HepG2 (cell line): ENCODE data around the gene FAAP100. TPM values are rescaled to one million over a fixed set of nuclear protein-coding genes. Genes with fewer than 3 reads are reported as not detected.

Experiments used
- AGO2 ChIP-seq: fragments of 200-400 bp; formaldehyde crosslinking; optimal IDR thresholded peaks from 2 replicates; pipeline ENCODE3; 2017; ENCODE audit warnings: mild to moderate bottlenecking, low read depth, low read length, moderate library complexity
- DBP ChIP-seq: sonication (generic); formaldehyde crosslinking; IDR thresholded peaks from 2 replicates; pipeline ENCODE4 v1.4.0; 2020; ENCODE audit warnings: missing genetic modification reagents; ENCODE audit errors: not compliant biosample characterization
- DNMT1 ChIP-seq: sonication (generic); formaldehyde crosslinking; IDR thresholded peaks from 2 replicates; pipeline ENCODE4 v1.5.1; 2020; ENCODE audit warnings: mild to moderate bottlenecking, missing genetic modification reagents
- HNRNPK ChIP-seq: fragments of 200-400 bp; formaldehyde crosslinking; IDR thresholded peaks from 2 replicates; pipeline ENCODE4 v1.6.1; 2018; ENCODE audit warnings: low read length, low read depth, moderate library complexity, mild to moderate bottlenecking; ENCODE audit not compliant: poor library complexity, severe bottlenecking
- HOXA9 ChIP-seq: sonication (generic); formaldehyde crosslinking; IDR thresholded peaks from 2 replicates; pipeline ENCODE4 v1.8.1; 2022; ENCODE audit warnings: missing genetic modification reagents, mild to moderate bottlenecking, moderate library complexity, borderline replicate concordance
- KDM3A ChIP-seq: IDR thresholded peaks from 2 replicates; pipeline ENCODE4 v1.6.1; 2018; ENCODE audit warnings: low read depth, missing compliant biosample characterization
- KLF15 ChIP-seq: sonication (generic); formaldehyde crosslinking; IDR thresholded peaks from 2 replicates; pipeline ENCODE4 v1.8.1; 2023; ENCODE audit warnings: borderline replicate concordance, mild to moderate bottlenecking, inconsistent platforms, missing genetic modification reagents, mixed read lengths
- NFAT5 ChIP-seq: sonication (generic); formaldehyde crosslinking; IDR thresholded peaks from 2 replicates; pipeline ENCODE4 v1.4.0; 2020; ENCODE audit warnings: missing genetic modification reagents
- PREB ChIP-seq: sonication (generic); formaldehyde crosslinking; IDR thresholded peaks from 2 replicates; pipeline ENCODE4 v1.4.0; 2020; ENCODE audit warnings: missing genetic modification reagents
- RFXAP ChIP-seq: sonication (generic); formaldehyde crosslinking; IDR thresholded peaks from 2 replicates; pipeline ENCODE4 v1.4.0; 2020; ENCODE audit warnings: missing genetic modification reagents, borderline replicate concordance
- SATB2 ChIP-seq: sonication (generic); formaldehyde crosslinking; IDR thresholded peaks from 2 replicates; pipeline ENCODE4 v1.5.0; 2020; ENCODE audit warnings: missing genetic modification reagents
- SOX6 ChIP-seq, 2 experiments: fragments of 450-650 bp in 1 of 2; sonication (generic) in 1 of 2; formaldehyde crosslinking in 1 of 2; IDR thresholded peaks; 2 replicates each; pipeline versions ENCODE4 v1.4.0 to v1.6.1; 2017 to 2020; ENCODE audit warnings: antibody characterized with exemption in 1 of 2, mild to moderate bottlenecking in 1 of 2, missing genetic modification reagents in 1 of 2
- TSC22D2 ChIP-seq: sonication (generic); formaldehyde crosslinking; IDR thresholded peaks from 2 replicates; pipeline ENCODE4 v1.5.1; 2020; ENCODE audit warnings: missing genetic modification reagents, mild to moderate bottlenecking, borderline replicate concordance
- ZBTB33 ChIP-seq: sonication (generic); formaldehyde crosslinking; IDR thresholded peaks from 2 replicates; pipeline ENCODE4 v1.4.0; 2020; ENCODE audit warnings: missing genetic modification reagents
- ZNF446 ChIP-seq: sonication (generic); formaldehyde crosslinking; IDR thresholded peaks from 2 replicates; pipeline ENCODE4 v1.5.0; 2020; ENCODE audit warnings: mild to moderate bottlenecking, missing genetic modification reagents
- ZNF777 ChIP-seq: sonication (generic); formaldehyde crosslinking; IDR thresholded peaks from 2 replicates; pipeline ENCODE4 v1.4.0; 2020; ENCODE audit warnings: missing genetic modification reagents
- ZNF800 ChIP-seq: sonication (generic); formaldehyde crosslinking; IDR thresholded peaks from 2 replicates; pipeline ENCODE4 v1.4.0; 2020; ENCODE audit warnings: missing genetic modification reagents
- polyA plus RNA-seq, 8 experiments: library from polyadenylated mRNA; depleted of rRNA in 3 of 8; stranded (reverse) in 7 of 8; unstranded in 1 of 8; fragments of >200 nt; fragmentation: Illumina TruSeq in 4 of 8; extraction: Trizol in 4 of 8; gene quantifications; 2 replicates each; pipeline versions ENCODE4 v1.2.1 to v1.2.3, GENCODE V29; 2011 to 2016; ENCODE audit warnings: low read depth in 4 of 8, missing spikeins in 1 of 8, mixed read lengths in 1 of 8; ENCODE audit not compliant: insufficient read depth in 1 of 8
- total RNA-seq, 5 experiments: library from RNA; depleted of rRNA; stranded (reverse); fragments of >200 nt; fragmentation: Illumina TruSeq; extraction: Trizol; gene quantifications; 2 replicates each; pipeline ENCODE4 v1.2.3, GENCODE V29; 2016; ENCODE audit warnings: low read depth in 1 of 5

Gene FAAP100
- total and polyA plus RNA-seq, 2 of the 13 experiments (the other 11 are each of a cell fraction or from before 2014, with no cell fraction given), result 7.6 to 20.8 TPM

- peak; percentile 77 for TF ChIP-seq AGO2
- TF ChIP-seq ZBTB33 (CRISPR knock-in tag), result peak; percentile 39; the same call in 1 of the 2 replicates
- TF ChIP-seq NFAT5 (CRISPR knock-in tag), result peak; percentile 14; the same call in 1 of the 2 replicates
- peak; percentile 64; the same call in 1 of the 2 replicates for TF ChIP-seq ZNF446
- 0 out of 2 replicates have a peak, but pooled peaks have one; percentile 27 for TF ChIP-seq HOXA9 (CRISPR knock-in tag)
- TF ChIP-seq HNRNPK, result peak; percentile 51
- peak; percentile 78; the same call in 1 of the 2 replicates for TF ChIP-seq ZNF800
- TF ChIP-seq DBP (CRISPR knock-in tag), result peak; percentile 77
- TF ChIP-seq SATB2 (CRISPR knock-in tag), result no peak
- no peak for TF ChIP-seq KLF15 (CRISPR knock-in tag)
- 0 out of 2 replicates have a peak, but pooled peaks have one; percentile 45 for TF ChIP-seq PREB (CRISPR knock-in tag)
- TF ChIP-seq DNMT1, result 0 out of 2 replicates have a peak, but pooled peaks have one; percentile 19
- TF ChIP-seq KDM3A, result no peak
- TF ChIP-seq TSC22D2 (CRISPR knock-in tag), result no peak
- peak; percentile 14; the same call in 1 of the 2 replicates for TF ChIP-seq ZNF777 (CRISPR knock-in tag)
- TF ChIP-seq SOX6 (IDR thresholded peaks at IDR 0.05), result no peak
- 0 out of 2 replicates have a peak, but pooled peaks have one; percentile 1 for TF ChIP-seq SOX6 (CRISPR knock-in tag; IDR thresholded peaks at IDR 0.05)
- TF ChIP-seq RFXAP, result peak; percentile 22; the same call in 1 of the 2 replicates
These were observed 33.3 kb downstream of the FAAP100 start (continued) for GRCh38 chr17:81518785-81519283.
